ENCODE results near the gene PAX4.
"Not testable (repeated sequence)": the region's sequence is repeated elsewhere in the genome, so short reads cannot be mapped to it uniquely, and the experiment has no call there.

The PAX4 gene

GRCh38 chr7:127578711-127579275, 39.1 kb downstream of the PAX4 start:
- H3K27ac ChIP-seq: no peak overlapping the region
- TF ChIP-seq, protein P1, sequence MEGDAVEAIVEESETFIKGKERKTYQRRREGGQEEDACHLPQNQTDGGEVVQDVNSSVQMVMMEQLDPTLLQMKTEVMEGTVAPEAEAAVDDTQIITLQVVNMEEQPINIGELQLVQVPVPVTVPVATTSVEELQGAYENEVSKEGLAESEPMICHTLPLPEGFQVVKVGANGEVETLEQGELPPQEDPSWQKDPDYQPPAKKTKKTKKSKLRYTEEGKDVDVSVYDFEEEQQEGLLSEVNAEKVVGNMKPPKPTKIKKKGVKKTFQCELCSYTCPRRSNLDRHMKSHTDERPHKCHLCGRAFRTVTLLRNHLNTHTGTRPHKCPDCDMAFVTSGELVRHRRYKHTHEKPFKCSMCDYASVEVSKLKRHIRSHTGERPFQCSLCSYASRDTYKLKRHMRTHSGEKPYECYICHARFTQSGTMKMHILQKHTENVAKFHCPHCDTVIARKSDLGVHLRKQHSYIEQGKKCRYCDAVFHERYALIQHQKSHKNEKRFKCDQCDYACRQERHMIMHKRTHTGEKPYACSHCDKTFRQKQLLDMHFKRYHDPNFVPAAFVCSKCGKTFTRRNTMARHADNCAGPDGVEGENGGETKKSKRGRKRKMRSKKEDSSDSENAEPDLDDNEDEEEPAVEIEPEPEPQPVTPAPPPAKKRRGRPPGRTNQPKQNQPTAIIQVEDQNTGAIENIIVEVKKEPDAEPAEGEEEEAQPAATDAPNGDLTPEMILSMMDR (IDR thresholded peaks at IDR 0.05): no peak
- no peak overlapping the region for H3K4me3 ChIP-seq
- DNase-seq (ENCODE audit: low spot score): no peak

DNA sequence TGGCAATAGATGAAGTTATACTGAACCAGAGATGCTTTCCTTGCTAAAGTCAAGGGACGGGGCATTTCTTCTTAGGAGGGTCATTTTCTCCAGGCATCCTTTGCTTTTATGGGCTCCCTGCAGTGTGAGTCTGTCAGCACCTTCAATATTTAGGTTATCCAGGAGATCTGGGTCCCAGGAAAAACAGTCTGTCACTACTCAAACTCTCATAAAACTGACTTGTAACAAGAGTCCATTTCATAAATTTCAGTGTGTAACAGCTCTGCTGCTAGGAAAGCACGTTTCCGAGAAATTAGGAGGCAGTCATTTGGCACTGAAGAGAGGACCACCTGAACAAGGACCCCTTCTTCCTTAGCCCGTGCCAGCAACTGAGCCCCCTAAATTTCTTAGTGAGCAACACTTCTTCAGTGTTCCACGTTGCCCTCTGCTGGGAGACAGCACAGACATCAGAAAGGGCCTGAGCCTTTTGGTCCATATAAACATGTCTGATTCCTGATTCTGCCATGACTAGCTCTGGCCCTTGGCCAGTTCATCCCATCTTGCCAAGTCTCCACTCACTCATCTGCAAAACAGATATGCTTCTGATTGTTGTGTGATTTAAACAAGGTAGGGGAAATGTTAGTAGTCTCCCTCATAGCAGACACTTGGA, 39.8 kb downstream of the PAX4 start:
- DNase-seq (ENCODE audit: low spot score): no peak
- no peak overlapping the region for H3K27ac ChIP-seq
- no peak overlapping the region for H3K4me3 ChIP-seq
- TF ChIP-seq, protein P1 (IDR thresholded peaks at IDR 0.05): no peak

GRCh38 chr7:127571741-127572505, 46.0 kb downstream of the PAX4 start:
- TF ChIP-seq, protein P1 (IDR thresholded peaks at IDR 0.05): no peak
- Histone ChIP-seq H3K4me3 (no peak overlapping the region), H3K27ac (no peak overlapping the region)
- no peak for DNase-seq (ENCODE audit: low spot score)

DNA sequence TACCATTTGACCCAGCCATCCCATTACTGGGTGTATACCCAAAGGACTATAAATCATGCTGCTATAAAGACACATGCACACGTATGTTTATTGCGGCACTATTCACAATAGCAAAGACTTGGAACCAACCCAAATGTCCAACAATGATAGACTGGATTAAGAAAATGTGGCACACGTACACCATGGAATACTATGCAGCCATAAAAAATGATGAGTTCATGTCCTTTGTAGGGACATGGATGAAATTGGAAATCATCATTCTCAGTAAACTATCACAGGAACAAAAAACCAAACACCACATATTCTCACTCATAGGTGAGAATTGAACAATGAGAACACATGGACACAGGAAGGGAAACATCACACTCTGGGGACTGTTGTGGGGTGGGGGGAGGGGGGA, 49.9 kb downstream of the PAX4 start:
- not testable (repeated sequence) for DNase-seq (ENCODE audit: low spot score); H3K27ac ChIP-seq; H3K4me3 ChIP-seq

DNA sequence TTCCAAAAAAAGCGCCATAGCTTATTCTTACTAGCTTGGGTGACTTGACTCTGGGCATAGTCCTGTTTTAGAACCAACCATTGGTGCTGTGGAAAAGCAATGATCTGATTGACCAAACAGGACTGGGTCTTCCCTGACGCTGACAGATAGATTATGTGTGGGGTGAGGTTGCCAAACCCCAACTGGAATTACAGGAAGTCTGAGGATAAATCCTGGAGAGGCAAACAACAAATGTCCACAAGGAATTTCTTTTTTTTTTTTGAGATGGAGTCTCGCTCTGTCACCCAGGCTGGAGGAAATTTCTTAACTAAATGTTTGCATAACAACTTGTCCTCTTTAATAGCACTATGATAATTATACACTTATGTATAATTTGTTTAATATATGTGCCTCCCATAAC, 51.7 kb downstream of the PAX4 start:
- DNase-seq (ENCODE audit: low spot score): no peak
- TF ChIP-seq, protein P1 (IDR thresholded peaks at IDR 0.05): no peak
- H3K4me3 ChIP-seq: no peak overlapping the region
- H3K27ac ChIP-seq: no peak overlapping the region
